ENCODE data around the gene MED14. TPM values are rescaled to one million over a fixed set of nuclear protein-coding genes. Genes with fewer than 3 reads are reported as not detected.
"Not testable (repeated sequence)": the region's sequence is repeated elsewhere in the genome, so short reads cannot be mapped to it uniquely, and the experiment has no call there.

Gene MED14
- total and polyA plus RNA-seq, 2 experiments from 2014 or later = 16.0 to 31.9 TPM

DNA sequence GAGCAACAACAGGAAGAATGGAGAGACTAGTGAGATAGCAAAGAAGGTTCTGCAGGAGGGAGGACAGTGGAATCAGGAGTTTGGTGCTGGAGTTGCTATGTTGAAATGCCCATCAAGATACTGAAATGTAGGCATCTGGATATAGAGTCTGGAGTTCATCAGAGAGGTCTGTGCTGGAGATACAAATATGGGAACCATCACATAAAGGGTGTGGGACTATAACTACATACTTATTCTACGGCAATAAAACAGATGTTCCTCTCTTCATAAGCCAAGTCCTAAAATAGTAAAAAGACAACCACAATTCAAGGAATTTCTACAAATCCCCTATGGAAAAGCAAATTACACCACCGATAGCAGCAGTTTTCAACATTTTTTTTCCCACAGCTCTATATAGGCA, 1.6 kb downstream of the MED14 start:
- peaks cover 45% of the 10 kb centered on the region for H3K79me2 ChIP-seq
- H3K9me2 ChIP-seq (replicated peaks; ENCODE audit: insufficient read depth) = no peaks in the 10 kb centered on the region

DNA sequence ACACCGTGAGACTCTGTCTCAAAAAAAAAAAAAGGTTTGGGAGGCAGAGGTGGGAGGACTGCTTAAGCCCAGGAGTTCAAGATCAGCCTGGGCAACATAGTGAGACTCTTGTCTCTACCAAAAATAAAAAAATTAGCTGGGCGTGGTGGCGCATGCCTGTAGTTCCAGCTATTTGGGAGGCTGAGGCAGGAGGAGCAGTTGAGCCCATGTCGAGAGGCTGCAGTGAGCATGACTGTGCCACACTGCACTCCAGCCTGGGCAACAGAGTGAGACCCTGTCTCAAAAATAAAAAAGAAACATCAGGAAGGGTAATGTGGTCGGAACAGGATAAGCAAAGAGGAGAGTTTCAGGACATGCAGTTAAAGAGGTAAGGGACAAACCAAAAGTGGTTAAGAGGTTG, 2.8 kb downstream of the MED14 start:
- Histone ChIP-seq H3K4me2 (peak overlapping the region; percentile 72), H3K4me1 (ENCODE audit: insufficient read depth) (peaks cover 17% of the 10 kb centered on the region), H3K79me2 (peaks cover 47% of the 10 kb centered on the region)
- not testable (repeated sequence) for H3K36me3 ChIP-seq (replicated peaks; ENCODE audit: insufficient read depth, low read depth); H4K20me1 ChIP-seq (ENCODE audit: insufficient read depth, poor library complexity, severe bottlenecking); H3K4me3 ChIP-seq; H3K9me3 ChIP-seq (ENCODE audit: low read depth); H2AFZ ChIP-seq; H3K9me2 ChIP-seq (replicated peaks; ENCODE audit: insufficient read depth); H3K27me3 ChIP-seq; H3K27ac ChIP-seq; DNase-seq (ENCODE audit: low spot score)
- WGBS (ENCODE audit: low lambda C conversion rate, missing lambda C conversion rate) = 87% methylated on average over 5 of the region's 5 CpGs

More for the DNA sequence above, 1.6 kb downstream of the MED14 start:
- no peak for TF ChIP-seq EZH2 (IDR thresholded peaks at IDR 0.05; ENCODE audit: borderline replicate concordance)
- TF ChIP-seq EZH2phosphoT487 (IDR thresholded peaks at IDR 0.05; ENCODE audit: low read depth, severe bottlenecking, unreplicated experiment) = no peak
- Histone ChIP-seq H3K36me3 (replicated peaks; ENCODE audit: insufficient read depth, low read depth) (no peaks in the 10 kb centered on the region), H3K27ac (no peak overlapping the region), H3K4me2 (peak overlapping the region; percentile 72), H2AFZ (no peak overlapping the region), H3K4me1 (ENCODE audit: insufficient read depth) (peaks cover 13% of the 10 kb centered on the region), H3K4me3 (peak overlapping the region; percentile 77), H3K27me3 (no peaks in the 10 kb centered on the region), H4K20me1 (ENCODE audit: insufficient read depth, poor library complexity, severe bottlenecking) (peaks cover 10% of the 10 kb centered on the region), H3K9me3 (ENCODE audit: low read depth) (no peaks in the 10 kb centered on the region)
- 70% methylated on average over 2 of the region's 2 CpGs for WGBS (ENCODE audit: low lambda C conversion rate, missing lambda C conversion rate)
- no peak for DNase-seq (ENCODE audit: low spot score)

DNA sequence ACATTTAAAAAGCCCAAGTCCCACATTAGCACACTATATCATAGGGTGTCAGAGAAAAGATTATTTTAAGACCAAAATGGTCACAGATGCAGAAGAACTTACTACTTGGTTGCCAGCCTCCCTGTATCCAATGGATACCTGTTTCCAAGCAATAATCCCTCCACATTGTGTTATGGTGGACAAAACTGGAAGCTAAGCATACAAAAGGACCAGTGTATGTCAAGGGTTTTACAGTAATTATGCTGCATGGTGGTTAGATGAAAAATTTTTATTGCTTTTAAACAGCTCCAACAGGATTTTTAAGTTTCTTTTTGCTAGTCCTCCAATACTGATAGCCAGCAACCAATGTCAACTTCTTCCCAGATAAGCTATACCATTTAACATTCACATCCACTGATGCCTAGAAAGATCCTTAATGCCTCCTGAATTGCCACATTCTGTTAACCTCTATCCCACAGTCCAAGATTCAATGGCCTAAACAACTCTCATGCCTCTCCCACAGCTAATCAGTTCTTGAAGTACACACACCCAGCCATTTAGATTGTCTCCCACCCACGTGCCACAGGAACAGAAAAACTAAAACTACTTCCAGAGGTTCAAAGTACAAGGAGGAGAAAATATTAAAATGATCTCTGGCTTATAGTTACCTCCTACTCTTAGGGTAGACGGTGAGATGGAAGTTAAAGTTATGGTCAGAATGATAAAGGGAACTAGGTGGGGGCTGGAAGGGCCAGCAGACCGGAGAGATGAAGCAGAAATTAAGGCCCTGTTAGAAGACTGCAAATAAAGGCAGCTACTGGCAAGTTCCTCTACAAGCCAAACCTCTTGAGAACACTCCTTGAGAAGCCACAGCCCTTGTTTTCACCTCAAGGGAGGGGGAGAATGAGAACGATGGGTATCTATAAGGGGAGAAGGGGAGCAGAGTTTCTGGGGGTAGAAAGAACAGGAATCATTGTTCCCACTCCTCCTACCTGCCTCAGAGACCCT, 5.5 kb downstream of the MED14 start:
- Histone ChIP-seq H4K20me1 (ENCODE audit: insufficient read depth, poor library complexity, severe bottlenecking) (peaks cover 10% of the 10 kb centered on the region), H3K4me1 (ENCODE audit: insufficient read depth) (peaks cover 17% of the 10 kb centered on the region), H3K36me3 (replicated peaks; ENCODE audit: insufficient read depth, low read depth) (no peaks in the 10 kb centered on the region), H3K9me2 (replicated peaks; ENCODE audit: insufficient read depth) (no peaks in the 10 kb centered on the region), H3K9me3 (ENCODE audit: low read depth) (no peaks in the 10 kb centered on the region), H3K27me3 (no peaks in the 10 kb centered on the region), H2AFZ (no peak overlapping the region), H3K4me3 (no peak overlapping the region), H3K4me2 (peak overlapping the region; percentile 57), H3K79me2 (peaks cover 65% of the 10 kb centered on the region), H3K27ac (peak overlapping the region; percentile 79)
- 56% methylated on average over 4 of the region's 4 CpGs for WGBS (ENCODE audit: low lambda C conversion rate, missing lambda C conversion rate)
- peak; percentile 41 for DNase-seq (ENCODE audit: low spot score)
- TF ChIP-seq, protein P1, sequence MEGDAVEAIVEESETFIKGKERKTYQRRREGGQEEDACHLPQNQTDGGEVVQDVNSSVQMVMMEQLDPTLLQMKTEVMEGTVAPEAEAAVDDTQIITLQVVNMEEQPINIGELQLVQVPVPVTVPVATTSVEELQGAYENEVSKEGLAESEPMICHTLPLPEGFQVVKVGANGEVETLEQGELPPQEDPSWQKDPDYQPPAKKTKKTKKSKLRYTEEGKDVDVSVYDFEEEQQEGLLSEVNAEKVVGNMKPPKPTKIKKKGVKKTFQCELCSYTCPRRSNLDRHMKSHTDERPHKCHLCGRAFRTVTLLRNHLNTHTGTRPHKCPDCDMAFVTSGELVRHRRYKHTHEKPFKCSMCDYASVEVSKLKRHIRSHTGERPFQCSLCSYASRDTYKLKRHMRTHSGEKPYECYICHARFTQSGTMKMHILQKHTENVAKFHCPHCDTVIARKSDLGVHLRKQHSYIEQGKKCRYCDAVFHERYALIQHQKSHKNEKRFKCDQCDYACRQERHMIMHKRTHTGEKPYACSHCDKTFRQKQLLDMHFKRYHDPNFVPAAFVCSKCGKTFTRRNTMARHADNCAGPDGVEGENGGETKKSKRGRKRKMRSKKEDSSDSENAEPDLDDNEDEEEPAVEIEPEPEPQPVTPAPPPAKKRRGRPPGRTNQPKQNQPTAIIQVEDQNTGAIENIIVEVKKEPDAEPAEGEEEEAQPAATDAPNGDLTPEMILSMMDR (IDR thresholded peaks at IDR 0.05; ENCODE audit: poor library complexity) = no peak
- TF ChIP-seq EZH2 (IDR thresholded peaks at IDR 0.05; ENCODE audit: borderline replicate concordance) = no peak
- no peak for TF ChIP-seq EZH2phosphoT487 (IDR thresholded peaks at IDR 0.05; ENCODE audit: low read depth, severe bottlenecking, unreplicated experiment)

DNA sequence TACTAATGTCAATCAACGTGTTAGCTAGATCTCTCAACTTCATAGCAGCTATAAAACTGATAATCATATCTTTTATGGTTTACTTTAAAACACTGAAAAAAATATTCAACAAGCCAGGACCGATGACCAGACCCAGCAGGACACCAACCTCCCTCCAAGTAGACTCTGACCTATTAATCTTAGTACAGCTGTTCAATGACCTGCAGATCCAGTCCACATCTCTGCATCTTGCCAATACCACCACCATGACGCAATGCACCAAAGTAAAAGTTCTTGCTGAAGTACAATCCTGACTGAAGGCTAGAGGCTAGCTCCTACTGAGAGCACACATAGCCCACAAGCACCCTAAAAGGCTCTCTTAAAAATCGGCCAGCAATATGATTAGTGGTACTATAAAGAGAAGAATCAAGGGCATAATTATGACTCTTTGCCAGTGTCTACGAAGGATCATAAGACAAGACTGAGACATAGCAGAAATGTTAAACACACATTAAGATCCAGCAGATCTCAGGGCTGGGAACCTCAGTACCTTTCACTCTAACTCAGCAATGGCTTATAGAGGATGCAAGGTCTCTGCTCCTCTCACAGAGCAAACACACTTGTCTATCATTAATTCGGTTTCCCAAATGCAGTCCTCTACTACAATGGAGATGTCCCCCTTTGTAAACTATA, 7.6 kb downstream of the MED14 start:
- H3K4me1 ChIP-seq (ENCODE audit: insufficient read depth) = peaks cover 17% of the 10 kb centered on the region
- WGBS (ENCODE audit: low lambda C conversion rate, missing lambda C conversion rate) = 75% methylated on average over 6 of the region's 6 CpGs
- TF ChIP-seq EZH2phosphoT487 (IDR thresholded peaks at IDR 0.05; ENCODE audit: low read depth, severe bottlenecking, unreplicated experiment) (no peak), EZH2 (IDR thresholded peaks at IDR 0.05; ENCODE audit: borderline replicate concordance) (no peak)
- TF ChIP-seq, protein P1 (IDR thresholded peaks at IDR 0.05; ENCODE audit: poor library complexity) = no peak
- no peaks in the 10 kb centered on the region for H3K9me2 ChIP-seq (replicated peaks; ENCODE audit: insufficient read depth)
- H3K4me2 ChIP-seq = no peak overlapping the region
- DNase-seq (ENCODE audit: low spot score) = no peak
- no peaks in the 10 kb centered on the region for H3K9me3 ChIP-seq (ENCODE audit: low read depth)
- peak overlapping the region; percentile 11 for H3K27ac ChIP-seq
- H3K79me2 ChIP-seq = peaks cover 60% of the 10 kb centered on the region
- H3K36me3 ChIP-seq (replicated peaks; ENCODE audit: insufficient read depth, low read depth) = no peaks in the 10 kb centered on the region
- H2AFZ ChIP-seq = no peak overlapping the region
- H4K20me1 ChIP-seq (ENCODE audit: insufficient read depth, poor library complexity, severe bottlenecking) = no peaks in the 10 kb centered on the region
- H3K4me3 ChIP-seq = no peak overlapping the region
- H3K27me3 ChIP-seq = no peaks in the 10 kb centered on the region
